ENCODE measurements around the gene SPINT3.

Gene SPINT3

GRCh38 chr20:45547206-45547770, 31.9 kb upstream of the SPINT3 start, which contains the start of gene EPPIN:
EPPIN (minus strand) TSS chr20:45547401; CDS start chr20:45547357, 44 bp downstream.
- no peak for TF ChIP-seq ZFP30 (CRISPR knock-in tag; IDR thresholded peaks at IDR 0.05)
- no peak for TF ChIP-seq TSHZ2 (CRISPR knock-in tag; IDR thresholded peaks at IDR 0.05)
- TF ChIP-seq ZNF70 (CRISPR knock-in tag; IDR thresholded peaks at IDR 0.05) = no peak
- no peak for ATAC-seq

DNA sequence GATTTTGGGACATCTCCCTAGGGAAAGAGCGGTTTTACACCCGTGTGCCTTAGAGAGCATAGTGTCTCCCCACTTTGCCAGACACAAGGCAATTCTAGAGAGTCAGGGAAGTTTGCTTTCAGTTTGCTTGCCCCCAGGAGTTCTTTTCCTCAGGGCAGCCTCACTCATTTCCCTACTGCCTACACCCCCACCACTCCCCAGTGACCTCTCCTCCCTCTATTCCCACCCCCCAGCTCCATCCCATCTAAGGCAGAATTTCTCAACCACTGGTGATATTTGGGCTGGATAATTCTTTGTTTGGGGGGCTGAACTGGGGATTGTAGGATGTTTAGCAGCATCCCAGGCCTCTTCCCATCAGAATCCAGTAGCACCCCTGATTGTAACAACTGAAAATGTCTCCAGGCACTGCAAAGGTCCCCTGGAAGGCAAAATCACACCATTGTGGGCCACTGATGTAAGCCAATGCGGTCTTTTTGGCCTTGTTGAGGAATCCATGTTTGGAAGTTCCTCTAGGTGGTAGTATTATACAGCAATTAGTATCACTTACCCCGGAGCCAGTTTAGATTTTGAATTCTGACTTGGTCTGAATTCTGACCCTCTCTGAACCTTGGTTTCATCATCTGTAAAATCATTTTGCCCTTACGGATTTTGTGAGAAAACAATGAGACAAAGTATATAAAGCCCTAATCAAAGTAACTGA, 30.5 kb upstream of the SPINT3 start:
- no peak for TF ChIP-seq TOX (CRISPR knock-in tag; IDR thresholded peaks at IDR 0.05; ENCODE audit: borderline replicate concordance)
- no peak for TF ChIP-seq ZC3H10 (CRISPR knock-in tag; IDR thresholded peaks at IDR 0.05)
- no peak for TF ChIP-seq ZFP3 (CRISPR knock-in tag; IDR thresholded peaks at IDR 0.05)
- no peak for TF ChIP-seq PPARA (CRISPR knock-in tag; IDR thresholded peaks at IDR 0.05; ENCODE audit: borderline replicate concordance)
- no peak for TF ChIP-seq ESRRG (CRISPR knock-in tag; IDR thresholded peaks at IDR 0.05)
- no peak for TF ChIP-seq ZNF565 (CRISPR knock-in tag; conservative IDR thresholded peaks at IDR 0.05; ENCODE audit: low read depth)
- no peak for TF ChIP-seq GLIS3 (CRISPR knock-in tag; IDR thresholded peaks at IDR 0.05)
- TF ChIP-seq ISL1 (CRISPR knock-in tag; IDR thresholded peaks at IDR 0.05) = no peak
- no peak for TF ChIP-seq RARB (CRISPR knock-in tag; IDR thresholded peaks at IDR 0.05)
- TF ChIP-seq ZNF70 (CRISPR knock-in tag; IDR thresholded peaks at IDR 0.05) = no peak
- no peak for TF ChIP-seq ZFP30 (CRISPR knock-in tag; IDR thresholded peaks at IDR 0.05)
- no peak for TF ChIP-seq OSR1 (CRISPR knock-in tag; IDR thresholded peaks at IDR 0.05)
- TF ChIP-seq, protein P1, sequence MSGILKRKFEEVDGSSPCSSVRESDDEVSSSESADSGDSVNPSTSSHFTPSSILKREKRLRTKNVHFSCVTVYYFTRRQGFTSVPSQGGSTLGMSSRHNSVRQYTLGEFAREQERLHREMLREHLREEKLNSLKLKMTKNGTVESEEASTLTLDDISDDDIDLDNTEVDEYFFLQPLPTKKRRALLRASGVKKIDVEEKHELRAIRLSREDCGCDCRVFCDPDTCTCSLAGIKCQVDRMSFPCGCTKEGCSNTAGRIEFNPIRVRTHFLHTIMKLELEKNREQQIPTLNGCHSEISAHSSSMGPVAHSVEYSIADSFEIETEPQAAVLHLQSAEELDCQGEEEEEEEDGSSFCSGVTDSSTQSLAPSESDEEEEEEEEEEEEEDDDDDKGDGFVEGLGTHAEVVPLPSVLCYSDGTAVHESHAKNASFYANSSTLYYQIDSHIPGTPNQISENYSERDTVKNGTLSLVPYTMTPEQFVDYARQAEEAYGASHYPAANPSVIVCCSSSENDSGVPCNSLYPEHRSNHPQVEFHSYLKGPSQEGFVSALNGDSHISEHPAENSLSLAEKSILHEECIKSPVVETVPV (CRISPR knock-in tag; IDR thresholded peaks at IDR 0.05) = no peak
- no peak for TF ChIP-seq CREB5 (CRISPR knock-in tag; IDR thresholded peaks at IDR 0.05; ENCODE audit: low read depth)
- no peak for TF ChIP-seq PATZ1 (CRISPR knock-in tag; IDR thresholded peaks at IDR 0.05; ENCODE audit: borderline replicate concordance)
- TF ChIP-seq POU6F1 (CRISPR knock-in tag; IDR thresholded peaks at IDR 0.05; ENCODE audit: borderline replicate concordance, low read depth) = no peak
- no peak for TF ChIP-seq ZNF8 (CRISPR knock-in tag; IDR thresholded peaks at IDR 0.05)
- TF ChIP-seq ARNTL (CRISPR knock-in tag; IDR thresholded peaks at IDR 0.05; ENCODE audit: borderline replicate concordance, low read depth) = no peak
- ATAC-seq = peak; percentile 65

- no peak for TF ChIP-seq SNAI2 (CRISPR knock-in tag; IDR thresholded peaks at IDR 0.05)
- TF ChIP-seq, protein P1 (CRISPR knock-in tag; IDR thresholded peaks at IDR 0.05) = no peak
- TF ChIP-seq RARB (CRISPR knock-in tag; IDR thresholded peaks at IDR 0.05) = no peak
- TF ChIP-seq GLIS3 (CRISPR knock-in tag; IDR thresholded peaks at IDR 0.05) = no peak
- TF ChIP-seq PATZ1 (CRISPR knock-in tag; IDR thresholded peaks at IDR 0.05; ENCODE audit: borderline replicate concordance) = no peak
- no peak for TF ChIP-seq ZNF8 (CRISPR knock-in tag; IDR thresholded peaks at IDR 0.05)
- TF ChIP-seq TOX (CRISPR knock-in tag; IDR thresholded peaks at IDR 0.05; ENCODE audit: borderline replicate concordance) = no peak
- no peak for TF ChIP-seq ZNF70 (CRISPR knock-in tag; IDR thresholded peaks at IDR 0.05)
- TF ChIP-seq ZC3H10 (CRISPR knock-in tag; IDR thresholded peaks at IDR 0.05) = no peak
- no peak for TF ChIP-seq CSDC2 (CRISPR knock-in tag; IDR thresholded peaks at IDR 0.05)
- no peak for TF ChIP-seq POU6F1 (CRISPR knock-in tag; IDR thresholded peaks at IDR 0.05; ENCODE audit: borderline replicate concordance, low read depth)
- TF ChIP-seq ZNF565 (CRISPR knock-in tag; conservative IDR thresholded peaks at IDR 0.05; ENCODE audit: low read depth) = no peak
- TF ChIP-seq ZFP30 (CRISPR knock-in tag; IDR thresholded peaks at IDR 0.05) = no peak
- no peak for TF ChIP-seq OSR1 (CRISPR knock-in tag; IDR thresholded peaks at IDR 0.05)
- no peak for TF ChIP-seq ISL1 (CRISPR knock-in tag; IDR thresholded peaks at IDR 0.05)
These were observed 29.9 kb upstream of the SPINT3 start for GRCh38 chr20:45545351-45545750.

More at GRCh38 chr20:45545351-45545750, 29.9 kb upstream of the SPINT3 start:
- ATAC-seq = no peak

Measured in SK-N-SH treated with all-trans-retinoic acid at 6 μM for 48 hours (cell line).